Liver (tissue), 9 donors: Measurements from ENCODE around the gene CHMP3. TPM values are rescaled to one million over a fixed set of nuclear protein-coding genes. Genes with fewer than 3 reads are reported as not detected.

ENCODE experiments used
- DNase-seq: peaks from one replicate; pipeline ENCODE4 v3.0.0-alpha.2; 2017; ENCODE audit warnings: low spot score
- H3K27ac ChIP-seq, 2 donors: one replicate each; pipeline ENCODE4 v1.7.0; 2013; ENCODE audit warnings: inconsistent platforms in 2 of 2, low read length in 2 of 2, control low read depth in 1 of 2, low read depth in 1 of 2, mild to moderate bottlenecking in 1 of 2
- H3K27me3 ChIP-seq, 4 donors: one replicate each; pipeline versions ENCODE4 v1.6.1 to v1.7.0; 2013; ENCODE audit warnings: low read length in 3 of 4, inconsistent platforms in 1 of 4, mild to moderate bottlenecking in 1 of 4, moderate library complexity in 1 of 4; ENCODE audit not compliant: control insufficient read depth in 4 of 4, insufficient read depth in 4 of 4
- H3K36me3 ChIP-seq, 4 donors: one replicate each; pipeline versions ENCODE4 v1.6.1 to v1.7.0; 2013; ENCODE audit warnings: low read length in 3 of 4, mild to moderate bottlenecking in 3 of 4, low read depth in 1 of 4, moderate library complexity in 1 of 4; ENCODE audit not compliant: control insufficient read depth in 4 of 4, insufficient read depth in 3 of 4
- H3K4me1 ChIP-seq, 4 donors: one replicate each; pipeline versions ENCODE4 v1.6.1 to v1.7.0; 2013; ENCODE audit warnings: low read length in 3 of 4, mild to moderate bottlenecking in 3 of 4, moderate library complexity in 1 of 4; ENCODE audit not compliant: control insufficient read depth in 4 of 4, insufficient read depth in 4 of 4
- H3K4me3 ChIP-seq, 3 donors: one replicate each; pipeline versions ENCODE4 v1.6.1 to v1.7.0; 2013; ENCODE audit warnings: low read length in 3 of 3, control low read depth in 1 of 3, low read depth in 1 of 3, mild to moderate bottlenecking in 1 of 3
- H3K9ac ChIP-seq, 2 donors: one replicate each; pipeline ENCODE4 v1.7.0; 2013; ENCODE audit warnings: low read length in 2 of 2, mild to moderate bottlenecking in 2 of 2, moderate library complexity in 2 of 2, control low read depth in 1 of 2, low read depth in 1 of 2
- H3K9me3 ChIP-seq, 4 donors: one replicate each; pipeline versions ENCODE4 v1.6.1 to v1.7.0; 2013; ENCODE audit warnings: low read length in 3 of 4; ENCODE audit not compliant: control insufficient read depth in 4 of 4
- EGR1 ChIP-seq, 2 donors: IDR thresholded peaks; 2 replicates each; pipeline ENCODE4 v1.6.1; 2016 to 2018; ENCODE audit warnings: antibody characterized with exemption in 2 of 2, low read depth in 2 of 2
- FOXA1 ChIP-seq: IDR thresholded peaks from 2 replicates; pipeline ENCODE4 v1.6.1; 2016; ENCODE audit warnings: antibody characterized with exemption
- FOXA2 ChIP-seq: IDR thresholded peaks from 2 replicates; pipeline ENCODE4 v1.6.1; 2016; ENCODE audit warnings: antibody characterized with exemption
- HNF4A ChIP-seq, 2 donors: conservative IDR thresholded peaks; 2 replicates each; pipeline ENCODE4 v1.6.1; 2016; ENCODE audit warnings: antibody characterized with exemption in 2 of 2, mild to moderate bottlenecking in 2 of 2
- HNF4G ChIP-seq: IDR thresholded peaks from 2 replicates; pipeline ENCODE4 v1.6.1; 2016; ENCODE audit warnings: antibody characterized with exemption
- JUND ChIP-seq, 2 donors: IDR thresholded peaks; 2 replicates each; pipeline ENCODE4 v1.6.1; 2016; ENCODE audit warnings: antibody characterized with exemption in 2 of 2
- NR2F2 ChIP-seq: IDR thresholded peaks from 2 replicates; pipeline ENCODE4 v1.6.1; 2016; ENCODE audit warnings: antibody characterized with exemption
- RAD21 ChIP-seq, 2 donors: IDR thresholded peaks; 2 replicates each; pipeline ENCODE4 v1.6.1; 2016; ENCODE audit warnings: antibody characterized with exemption in 2 of 2, mild to moderate bottlenecking in 2 of 2
- TAF1 ChIP-seq: conservative IDR thresholded peaks from 2 replicates; pipeline ENCODE4 v1.6.1; 2016; ENCODE audit warnings: antibody characterized with exemption, mild to moderate bottlenecking
- YY1 ChIP-seq: IDR thresholded peaks from 2 replicates; pipeline ENCODE4 v1.6.1; 2016; ENCODE audit warnings: antibody characterized with exemption, mild to moderate bottlenecking
- WGBS: extraction: QIAGEN DNeasy Blood & Tissue Kit; methylation state at CpG from one replicate; pipeline ENCODE4 v1.1.7; 2013; 5-methylcytosine and 5-hydroxymethylcytosine counted together
- polyA plus RNA-seq, 2 donors: library from polyadenylated mRNA; stranded (reverse) in 1 of 2; unstranded in 1 of 2; fragments of 200-250 nt in 1 of 2; fragments of >200 nt in 1 of 2; fragmentation: Nextera tagmentation in 1 of 2; extraction: Ambion mirVana in 1 of 2; gene quantifications; one replicate each; pipeline versions ENCODE4 v1.2.1 to v1.2.3, GENCODE V29; 2013 to 2015
- total RNA-seq, 2 donors: library from RNA; depleted of rRNA; stranded (reverse); fragments of >200 nt; gene quantifications; one replicate each; pipeline ENCODE4 v1.2.3, GENCODE V29; 2014
- TF ChIP-seq, protein P1 (sequence below): IDR thresholded peaks from 2 replicates; pipeline ENCODE4 v1.6.1; 2016; ENCODE audit warnings: antibody characterized with exemption, mild to moderate bottlenecking
- TF ChIP-seq, protein P2 (sequence below): IDR thresholded peaks from 2 replicates; pipeline ENCODE4 v1.6.1; 2016; ENCODE audit warnings: antibody characterized with exemption
- TF ChIP-seq, protein P3 (sequence below): fragments of 150-350 bp; IDR thresholded peaks from 2 replicates; pipeline ENCODE4 v1.5.1; 2017; ENCODE audit warnings: improper control_type of control experiment, low read depth, low read length; ENCODE audit not compliant: missing input control
- TF ChIP-seq, protein P4 (sequence below): IDR thresholded peaks from 2 replicates; pipeline ENCODE4 v1.6.1; 2016; ENCODE audit warnings: antibody characterized with exemption
- donor health status: healthy.
- donor health status: healthy.
- donor health status: healthy.
- donor health status: healthy.
- donor health status: healthy.

CHMP3 gene
- total and polyA plus RNA-seq, 4 donors, result 20.6 to 25.1 (median 24.0) TPM

DNA sequence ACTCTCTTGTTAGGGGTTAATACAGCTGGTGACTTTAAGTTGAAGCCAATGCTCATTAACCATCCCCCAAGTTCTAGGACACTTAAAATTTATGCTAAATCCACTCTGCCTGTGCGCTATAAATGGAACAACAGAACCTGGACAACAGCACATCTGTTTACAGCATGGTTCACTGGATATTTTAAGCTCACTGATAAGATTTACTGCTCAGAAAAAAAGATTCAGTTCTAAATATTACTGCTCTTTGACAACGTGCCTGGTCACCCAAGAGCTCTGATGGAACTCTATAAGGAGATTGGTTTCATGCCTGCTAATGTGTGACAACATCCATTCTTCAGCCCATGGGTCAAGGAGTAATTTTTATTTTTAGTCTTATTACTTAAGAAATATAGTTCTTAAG lies 32.9 kb upstream of the CHMP3 start (continued):
- TF ChIP-seq, protein P1, sequence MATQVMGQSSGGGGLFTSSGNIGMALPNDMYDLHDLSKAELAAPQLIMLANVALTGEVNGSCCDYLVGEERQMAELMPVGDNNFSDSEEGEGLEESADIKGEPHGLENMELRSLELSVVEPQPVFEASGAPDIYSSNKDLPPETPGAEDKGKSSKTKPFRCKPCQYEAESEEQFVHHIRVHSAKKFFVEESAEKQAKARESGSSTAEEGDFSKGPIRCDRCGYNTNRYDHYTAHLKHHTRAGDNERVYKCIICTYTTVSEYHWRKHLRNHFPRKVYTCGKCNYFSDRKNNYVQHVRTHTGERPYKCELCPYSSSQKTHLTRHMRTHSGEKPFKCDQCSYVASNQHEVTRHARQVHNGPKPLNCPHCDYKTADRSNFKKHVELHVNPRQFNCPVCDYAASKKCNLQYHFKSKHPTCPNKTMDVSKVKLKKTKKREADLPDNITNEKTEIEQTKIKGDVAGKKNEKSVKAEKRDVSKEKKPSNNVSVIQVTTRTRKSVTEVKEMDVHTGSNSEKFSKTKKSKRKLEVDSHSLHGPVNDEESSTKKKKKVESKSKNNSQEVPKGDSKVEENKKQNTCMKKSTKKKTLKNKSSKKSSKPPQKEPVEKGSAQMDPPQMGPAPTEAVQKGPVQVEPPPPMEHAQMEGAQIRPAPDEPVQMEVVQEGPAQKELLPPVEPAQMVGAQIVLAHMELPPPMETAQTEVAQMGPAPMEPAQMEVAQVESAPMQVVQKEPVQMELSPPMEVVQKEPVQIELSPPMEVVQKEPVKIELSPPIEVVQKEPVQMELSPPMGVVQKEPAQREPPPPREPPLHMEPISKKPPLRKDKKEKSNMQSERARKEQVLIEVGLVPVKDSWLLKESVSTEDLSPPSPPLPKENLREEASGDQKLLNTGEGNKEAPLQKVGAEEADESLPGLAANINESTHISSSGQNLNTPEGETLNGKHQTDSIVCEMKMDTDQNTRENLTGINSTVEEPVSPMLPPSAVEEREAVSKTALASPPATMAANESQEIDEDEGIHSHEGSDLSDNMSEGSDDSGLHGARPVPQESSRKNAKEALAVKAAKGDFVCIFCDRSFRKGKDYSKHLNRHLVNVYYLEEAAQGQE, result no peak

DNA sequence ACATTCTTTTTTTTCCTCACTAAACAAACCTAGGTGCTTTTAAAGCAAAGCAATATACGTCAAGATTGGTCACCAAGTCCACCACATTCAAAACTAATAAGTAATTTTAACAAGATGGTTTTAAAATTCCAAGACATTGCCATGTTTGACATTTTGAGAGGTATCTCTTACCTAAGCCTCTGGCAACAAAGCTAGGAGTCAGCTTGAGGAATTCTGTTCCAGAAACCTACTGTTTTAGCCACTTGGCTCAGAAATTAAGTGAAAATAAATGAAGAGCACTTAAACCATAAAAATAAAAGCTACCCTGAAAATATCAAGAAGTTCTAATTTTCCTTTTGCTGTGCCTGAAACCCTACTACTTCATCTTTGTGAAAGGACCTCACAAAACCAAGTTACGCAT lies 30.0 kb upstream of the CHMP3 start:
- WGBS, result 93% methylated on average over 2 of the region's 2 CpGs
- TF ChIP-seq, protein P1, result no peak
- TF ChIP-seq YY1 (no peak), RAD21 (IDR thresholded peaks at IDR 0.05) (no peak), JUND (IDR thresholded peaks at IDR 0.05) (no peak), TAF1 (no peak)
- TF ChIP-seq, protein P2, sequence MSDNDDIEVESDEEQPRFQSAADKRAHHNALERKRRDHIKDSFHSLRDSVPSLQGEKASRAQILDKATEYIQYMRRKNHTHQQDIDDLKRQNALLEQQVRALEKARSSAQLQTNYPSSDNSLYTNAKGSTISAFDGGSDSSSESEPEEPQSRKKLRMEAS, result no peak
- no peaks in the 10 kb centered on the region for H3K4me1 ChIP-seq
- no peak for DNase-seq
- no peaks in the 10 kb centered on the region for H3K9me3 ChIP-seq
- no peak overlapping the region for H3K27ac ChIP-seq
- H3K4me3 ChIP-seq, result no peak overlapping the region
- H3K36me3 ChIP-seq, result no peaks in the 10 kb centered on the region
- no peaks in the 10 kb centered on the region for H3K27me3 ChIP-seq
- H3K9ac ChIP-seq, result no peak overlapping the region

DNA sequence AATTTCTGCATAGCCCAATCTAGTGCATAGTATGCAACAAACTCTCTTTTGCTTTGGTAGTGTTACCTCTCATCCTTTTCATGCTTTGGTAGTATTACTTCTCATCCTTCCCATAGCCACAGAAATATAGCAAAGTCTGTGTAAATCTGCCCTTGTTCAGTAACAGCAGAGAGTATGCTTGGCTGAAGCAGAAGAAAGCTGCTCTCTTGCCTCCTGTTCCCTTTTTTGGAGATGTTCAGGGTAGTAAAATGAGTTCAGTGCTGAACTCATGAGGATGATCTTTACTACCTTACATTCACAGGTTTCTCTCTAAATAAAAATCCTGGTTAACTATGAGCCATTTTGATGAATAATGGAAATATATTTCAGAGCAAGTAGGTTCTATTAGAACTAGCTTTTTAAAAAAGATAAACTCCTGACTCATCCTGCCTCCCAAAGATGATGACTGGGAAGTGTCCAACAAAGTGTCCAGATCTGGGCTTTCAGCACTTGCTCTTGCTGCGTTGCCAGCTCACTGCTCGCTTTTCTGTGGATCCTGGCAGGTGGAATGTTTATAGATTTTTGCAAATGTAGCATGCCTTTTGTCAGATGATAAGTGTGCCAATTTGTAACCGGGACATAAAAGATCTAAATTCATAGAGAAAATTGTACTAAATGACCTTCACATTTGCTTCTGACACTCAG lies 29.4 kb upstream of the CHMP3 start:
- Histone ChIP-seq H3K9ac (no peak overlapping the region), H3K27ac (no peak overlapping the region), H3K9me3 (no peaks in the 10 kb centered on the region), H3K4me1 (no peaks in the 10 kb centered on the region), H3K4me3 (no peak overlapping the region), H3K27me3 (no peaks in the 10 kb centered on the region), H3K36me3 (no peaks in the 10 kb centered on the region)
- WGBS, result 32% methylated on average over 3 of the region's 3 CpGs
- DNase-seq, result no peak
- TF ChIP-seq YY1 (no peak), JUND (IDR thresholded peaks at IDR 0.05) (no peak), HNF4A (conservative IDR thresholded peaks at IDR 0.05) (no peak), EGR1 (IDR thresholded peaks at IDR 0.05; ENCODE audit: low read depth in 2 of 2) (no peak), HNF4G (no peak), FOXA2 (no peak), RAD21 (IDR thresholded peaks at IDR 0.05) (no peak), FOXA1 (no peak), NR2F2 (no peak)
- TF ChIP-seq, protein P2, result no peak
- TF ChIP-seq, protein P3, sequence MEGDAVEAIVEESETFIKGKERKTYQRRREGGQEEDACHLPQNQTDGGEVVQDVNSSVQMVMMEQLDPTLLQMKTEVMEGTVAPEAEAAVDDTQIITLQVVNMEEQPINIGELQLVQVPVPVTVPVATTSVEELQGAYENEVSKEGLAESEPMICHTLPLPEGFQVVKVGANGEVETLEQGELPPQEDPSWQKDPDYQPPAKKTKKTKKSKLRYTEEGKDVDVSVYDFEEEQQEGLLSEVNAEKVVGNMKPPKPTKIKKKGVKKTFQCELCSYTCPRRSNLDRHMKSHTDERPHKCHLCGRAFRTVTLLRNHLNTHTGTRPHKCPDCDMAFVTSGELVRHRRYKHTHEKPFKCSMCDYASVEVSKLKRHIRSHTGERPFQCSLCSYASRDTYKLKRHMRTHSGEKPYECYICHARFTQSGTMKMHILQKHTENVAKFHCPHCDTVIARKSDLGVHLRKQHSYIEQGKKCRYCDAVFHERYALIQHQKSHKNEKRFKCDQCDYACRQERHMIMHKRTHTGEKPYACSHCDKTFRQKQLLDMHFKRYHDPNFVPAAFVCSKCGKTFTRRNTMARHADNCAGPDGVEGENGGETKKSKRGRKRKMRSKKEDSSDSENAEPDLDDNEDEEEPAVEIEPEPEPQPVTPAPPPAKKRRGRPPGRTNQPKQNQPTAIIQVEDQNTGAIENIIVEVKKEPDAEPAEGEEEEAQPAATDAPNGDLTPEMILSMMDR, result no peak
- TF ChIP-seq, protein P4, sequence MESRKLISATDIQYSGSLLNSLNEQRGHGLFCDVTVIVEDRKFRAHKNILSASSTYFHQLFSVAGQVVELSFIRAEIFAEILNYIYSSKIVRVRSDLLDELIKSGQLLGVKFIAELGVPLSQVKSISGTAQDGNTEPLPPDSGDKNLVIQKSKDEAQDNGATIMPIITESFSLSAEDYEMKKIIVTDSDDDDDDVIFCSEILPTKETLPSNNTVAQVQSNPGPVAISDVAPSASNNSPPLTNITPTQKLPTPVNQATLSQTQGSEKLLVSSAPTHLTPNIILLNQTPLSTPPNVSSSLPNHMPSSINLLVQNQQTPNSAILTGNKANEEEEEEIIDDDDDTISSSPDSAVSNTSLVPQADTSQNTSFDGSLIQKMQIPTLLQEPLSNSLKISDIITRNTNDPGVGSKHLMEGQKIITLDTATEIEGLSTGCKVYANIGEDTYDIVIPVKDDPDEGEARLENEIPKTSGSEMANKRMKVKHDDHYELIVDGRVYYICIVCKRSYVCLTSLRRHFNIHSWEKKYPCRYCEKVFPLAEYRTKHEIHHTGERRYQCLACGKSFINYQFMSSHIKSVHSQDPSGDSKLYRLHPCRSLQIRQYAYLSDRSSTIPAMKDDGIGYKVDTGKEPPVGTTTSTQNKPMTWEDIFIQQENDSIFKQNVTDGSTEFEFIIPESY, result no peak
- TF ChIP-seq, protein P1, result no peak
